ENCODE results near the gene MKNK1. TPM values are rescaled to one million over a fixed set of nuclear protein-coding genes. Genes with fewer than 3 reads are reported as not detected.

MKNK1 gene
- total RNA-seq, 4 donors from 2014 or later, result 46.1 to 81.2 (median 67.6) TPM

DNA sequence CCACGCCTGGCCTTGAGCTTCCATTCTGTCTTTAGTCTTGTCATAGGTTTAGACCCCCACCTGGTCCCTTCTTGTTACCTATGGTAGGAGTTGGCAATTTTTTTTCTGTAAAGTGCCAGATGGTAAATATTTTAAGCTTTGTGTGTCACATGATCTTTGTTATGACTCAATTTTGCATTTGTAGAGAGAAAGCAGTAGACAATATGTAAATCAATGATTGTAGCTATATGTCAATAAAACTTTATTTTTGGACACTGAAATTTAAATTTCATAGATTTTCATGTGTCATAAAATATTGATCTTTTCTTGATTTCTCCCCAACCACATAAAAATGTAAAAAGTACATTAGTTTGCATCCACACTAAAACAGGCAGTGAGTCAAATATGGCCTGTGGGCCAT lies 8.0 kb downstream of the MKNK1 start:
- ATAC-seq (ENCODE audit: low FRiP score) (no peak), DNase-seq (ENCODE audit: low spot score) (no peak)
- TF ChIP-seq, protein P1, sequence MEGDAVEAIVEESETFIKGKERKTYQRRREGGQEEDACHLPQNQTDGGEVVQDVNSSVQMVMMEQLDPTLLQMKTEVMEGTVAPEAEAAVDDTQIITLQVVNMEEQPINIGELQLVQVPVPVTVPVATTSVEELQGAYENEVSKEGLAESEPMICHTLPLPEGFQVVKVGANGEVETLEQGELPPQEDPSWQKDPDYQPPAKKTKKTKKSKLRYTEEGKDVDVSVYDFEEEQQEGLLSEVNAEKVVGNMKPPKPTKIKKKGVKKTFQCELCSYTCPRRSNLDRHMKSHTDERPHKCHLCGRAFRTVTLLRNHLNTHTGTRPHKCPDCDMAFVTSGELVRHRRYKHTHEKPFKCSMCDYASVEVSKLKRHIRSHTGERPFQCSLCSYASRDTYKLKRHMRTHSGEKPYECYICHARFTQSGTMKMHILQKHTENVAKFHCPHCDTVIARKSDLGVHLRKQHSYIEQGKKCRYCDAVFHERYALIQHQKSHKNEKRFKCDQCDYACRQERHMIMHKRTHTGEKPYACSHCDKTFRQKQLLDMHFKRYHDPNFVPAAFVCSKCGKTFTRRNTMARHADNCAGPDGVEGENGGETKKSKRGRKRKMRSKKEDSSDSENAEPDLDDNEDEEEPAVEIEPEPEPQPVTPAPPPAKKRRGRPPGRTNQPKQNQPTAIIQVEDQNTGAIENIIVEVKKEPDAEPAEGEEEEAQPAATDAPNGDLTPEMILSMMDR (IDR thresholded peaks at IDR 0.05), result no peak

DNA sequence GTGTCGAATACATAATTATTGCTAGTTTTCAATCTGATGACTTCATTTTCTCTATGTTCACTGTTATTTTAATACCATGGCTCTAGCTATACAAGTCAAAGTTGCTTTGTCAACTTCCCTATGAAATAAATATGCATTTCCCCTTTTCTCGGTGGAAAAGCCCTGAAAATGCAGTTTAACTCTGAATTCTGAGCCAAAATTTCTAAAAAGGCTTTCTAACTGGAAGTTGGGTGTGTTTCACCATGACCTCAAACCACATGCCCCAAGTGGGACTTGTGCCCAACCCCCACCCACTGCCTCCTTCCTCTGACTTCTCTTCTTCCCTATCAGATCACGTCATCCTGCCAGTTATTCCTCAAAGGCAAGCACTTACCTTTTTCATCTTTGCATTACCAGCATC lies 8.9 kb downstream of the MKNK1 start:
- ATAC-seq (ENCODE audit: low FRiP score) (no peak), DNase-seq (ENCODE audit: low spot score) (no peak)
- TF ChIP-seq, protein P1 (IDR thresholded peaks at IDR 0.05), result no peak

DNA sequence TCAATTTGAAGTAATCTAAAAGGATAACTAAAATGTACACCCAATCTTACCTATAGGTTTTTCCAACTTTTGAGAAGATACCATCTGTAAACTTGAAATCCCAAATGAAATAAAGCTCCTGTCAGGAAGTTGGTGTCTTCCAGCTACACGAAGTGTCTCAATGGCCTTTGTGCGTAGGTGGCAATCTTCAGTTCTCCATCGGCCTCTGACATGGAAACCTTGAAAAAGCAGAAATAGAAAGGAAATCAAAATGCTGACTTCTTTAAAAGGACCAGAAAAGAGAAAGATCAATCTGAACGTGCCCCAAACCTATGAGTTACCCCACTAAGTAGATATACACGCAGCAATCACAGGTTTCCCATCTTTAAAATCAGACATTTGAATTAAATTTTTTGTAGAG lies 10.0 kb downstream of the MKNK1 start:
- TF ChIP-seq, protein P1 (IDR thresholded peaks at IDR 0.05), result no peak
- no peak for ATAC-seq (ENCODE audit: low FRiP score)
- no peak for DNase-seq (ENCODE audit: low spot score)

DNA sequence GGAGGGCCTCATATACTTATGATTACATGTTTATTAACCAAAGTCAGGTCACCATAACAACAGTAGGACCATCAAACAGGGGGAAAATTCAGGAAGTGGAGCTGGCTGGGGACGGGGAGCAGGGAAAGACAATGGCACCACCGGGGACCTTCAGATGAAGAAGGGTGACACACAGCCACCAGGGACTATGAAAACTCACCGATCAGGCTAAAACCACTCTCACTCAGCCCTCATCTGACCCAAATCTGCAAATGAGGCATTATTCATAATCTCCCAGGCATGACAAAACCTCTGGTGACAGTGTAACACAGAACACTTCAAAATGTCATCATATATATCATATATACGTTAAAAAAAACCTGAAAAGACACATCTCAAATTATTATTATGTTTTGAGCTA lies 11.2 kb downstream of the MKNK1 start:
- no peak for DNase-seq (ENCODE audit: low spot score)
- no peak for ATAC-seq (ENCODE audit: low FRiP score)
- TF ChIP-seq, protein P1 (IDR thresholded peaks at IDR 0.05), result no peak

DNA sequence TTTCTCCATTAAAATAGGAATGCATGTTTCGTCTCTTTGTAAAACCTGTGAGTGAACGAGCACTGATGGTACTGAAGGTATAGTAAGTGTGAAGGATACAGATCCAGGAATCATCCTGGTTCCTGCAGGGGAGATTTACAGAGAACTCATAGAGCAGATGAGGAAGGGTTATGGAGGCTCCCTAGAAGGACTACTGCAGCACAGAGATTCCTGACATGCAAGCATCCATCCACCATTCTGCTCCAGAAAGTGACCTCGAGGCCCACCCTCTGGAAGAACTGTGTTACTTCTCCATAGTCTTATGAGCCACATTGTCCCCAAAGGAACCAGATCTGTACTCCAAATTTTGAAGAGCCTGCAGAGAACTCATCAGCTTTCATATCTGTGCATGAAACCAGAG lies 14.5 kb downstream of the MKNK1 start:
- ATAC-seq (ENCODE audit: low FRiP score) (no peak), DNase-seq (ENCODE audit: low spot score) (no peak)
- TF ChIP-seq, protein P1 (IDR thresholded peaks at IDR 0.05), result no peak

DNA sequence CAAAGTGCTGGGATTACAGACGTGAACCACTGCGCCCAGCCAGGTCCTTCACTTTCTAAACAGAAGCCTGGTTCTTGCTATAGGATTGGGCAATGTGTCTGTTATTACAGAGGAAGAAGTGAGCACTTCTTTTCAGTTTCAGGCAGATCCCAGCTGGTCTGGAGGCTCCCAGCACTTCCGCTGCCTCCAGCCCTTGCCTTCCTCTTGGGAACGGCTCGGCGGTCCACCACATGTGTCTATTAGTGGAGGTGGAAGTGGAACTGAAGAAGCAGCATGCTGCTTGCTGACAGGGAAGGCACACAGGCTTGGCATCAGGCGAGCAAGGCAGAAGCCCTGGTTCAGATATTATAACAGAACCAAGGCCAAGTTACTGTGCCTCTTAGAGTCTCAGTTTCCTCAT lies 17.0 kb downstream of the MKNK1 start:
- TF ChIP-seq, protein P1 (IDR thresholded peaks at IDR 0.05), result no peak
- ATAC-seq (ENCODE audit: low FRiP score) (no peak), DNase-seq (ENCODE audit: low spot score) (no peak)

DNA sequence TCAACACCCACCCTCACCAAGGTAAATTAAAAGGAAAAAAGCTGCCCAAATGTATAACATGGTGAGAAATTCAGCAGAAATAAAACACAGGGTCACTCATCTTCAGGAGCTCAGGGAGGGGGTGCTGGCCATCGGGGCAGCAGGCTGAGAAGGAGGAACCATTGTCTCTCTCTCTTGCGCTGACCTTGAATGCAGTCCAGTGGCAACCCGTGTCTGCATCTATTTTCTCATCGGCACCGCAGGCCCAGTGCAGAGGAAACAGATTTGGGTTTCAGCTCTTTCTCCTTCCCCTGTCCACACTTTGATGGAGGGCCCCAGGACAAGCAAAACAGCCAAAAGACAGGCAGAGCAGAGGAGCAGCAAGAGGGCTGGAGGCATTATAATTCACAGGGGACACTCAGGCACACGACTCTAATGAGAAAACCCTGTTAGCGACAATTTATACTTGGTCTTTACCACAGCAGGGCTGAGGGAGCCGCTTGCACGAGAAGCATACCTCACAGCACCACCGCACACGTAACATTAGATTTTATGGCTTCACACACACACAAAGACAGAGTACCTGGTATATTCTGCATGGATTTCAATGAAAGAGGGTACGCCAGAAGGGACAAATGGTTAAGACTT lies 18.6 kb downstream of the MKNK1 start:
- ATAC-seq (ENCODE audit: low FRiP score), result no peak
- DNase-seq (ENCODE audit: low spot score), result no peak

More for the DNA sequence above, 18.6 kb downstream of the MKNK1 start:
- TF ChIP-seq, protein P1 (IDR thresholded peaks at IDR 0.05), result no peak
